ENCODE data around the gene KRTAP3-3. TPM values are rescaled to one million over a fixed set of nuclear protein-coding genes. Genes with fewer than 3 reads are reported as not detected.

The KRTAP3-3 gene
- total RNA-seq = not detected in 2 replicates

GRCh38 chr17:40993839-40994238, at the start of gene KRTAP3-3:
Gene KRTAP3-3, minus strand, starts transcription at chr17:40994164. Its CDS starts 67 bp downstream, at chr17:40994097.

GRCh38 chr17:41040783-41041571, 47.0 kb upstream of the KRTAP3-3 start, which contains the start of gene KRTAP1-1:
Gene KRTAP1-1, minus strand, starts transcription at chr17:41041450. Its CDS starts 53 bp downstream, at chr17:41041397.

GRCh38 chr17:41034346-41034935, 40.5 kb upstream of the KRTAP3-3 start, which contains the start of gene KRTAP1-3:
Gene KRTAP1-3, minus strand, starts transcription at chr17:41034874. Its CDS starts 53 bp downstream, at chr17:41034821.

GRCh38 chr17:41029633-41030245, 35.8 kb upstream of the KRTAP3-3 start, which contains the start of gene KRTAP1-4:
Gene KRTAP1-4, minus strand, starts transcription at chr17:41030195. Its CDS starts 117 bp downstream, at chr17:41030078.

GRCh38 chr17:41026715-41027471, 32.9 kb upstream of the KRTAP3-3 start, which contains the start of gene KRTAP1-5:
Gene KRTAP1-5, minus strand, starts transcription at chr17:41027208. Its CDS starts 53 bp downstream, at chr17:41027155.

GRCh38 chr17:41008811-41009210, 14.8 kb upstream of the KRTAP3-3 start, which contains the start of gene KRTAP3-1:
Gene KRTAP3-1, minus strand, starts transcription at chr17:41009128. Its CDS starts 54 bp downstream, at chr17:41009074.

GRCh38 chr17:40999563-40999962, 5.6 kb upstream of the KRTAP3-3 start, which contains the start of gene KRTAP3-2:
Gene KRTAP3-2, minus strand, starts transcription at chr17:40999906. Its CDS starts 53 bp downstream, at chr17:40999853.

GRCh38 chr17:40984226-40984625, 9.7 kb downstream of the KRTAP3-3 start, which contains the start of gene KRT40:
Gene KRT40, minus strand, starts transcription at chr17:40984326. Its CDS starts 53 bp downstream, at chr17:40984273.

GRCh38 chr17:40966848-40967247, 27.1 kb downstream of the KRTAP3-3 start, which contains the start of gene KRT39:
Gene KRT39, minus strand, starts transcription at chr17:40966948. Its CDS starts 92 bp downstream, at chr17:40966856.

Other genes with a start within 250 kb of the KRTAP3-3 start
- gene KRT25, start 238.8 kb downstream of the KRTAP3-3 start, total RNA-seq = not detected in 2 replicates
- gene KRT26, start 222.0 kb downstream of the KRTAP3-3 start, total RNA-seq = not detected in 2 replicates
- not detected in 2 replicates for gene KRT27, start 211.6 kb downstream of the KRTAP3-3 start, total RNA-seq
- not detected in 2 replicates for gene KRT28, start 194.2 kb downstream of the KRTAP3-3 start, total RNA-seq
- gene KRT10, start 171.6 kb downstream of the KRTAP3-3 start, total RNA-seq = 3.0 and 3.8 TPM in 2 replicates
- gene KRT12, start 126.9 kb downstream of the KRTAP3-3 start, total RNA-seq = not detected in 2 replicates
- gene KRT20, start 108.9 kb downstream of the KRTAP3-3 start, total RNA-seq = not detected in 2 replicates
- not detected in 2 replicates for gene KRT23, start 56.5 kb downstream of the KRTAP3-3 start, total RNA-seq
- gene KRT39, start 27.2 kb downstream of the KRTAP3-3 start, total RNA-seq = not detected in 2 replicates
- not detected in 2 replicates for gene KRT40, start 9.8 kb downstream of the KRTAP3-3 start, total RNA-seq
- not detected in 2 replicates for gene KRTAP3-2, start 5.7 kb upstream of the KRTAP3-3 start, total RNA-seq
- gene KRTAP3-1, start 15.0 kb upstream of the KRTAP3-3 start, total RNA-seq = not detected in 2 replicates
- not detected in 2 replicates for gene KRTAP1-5, start 33.0 kb upstream of the KRTAP3-3 start, total RNA-seq
- not detected in 2 replicates for gene KRTAP1-4, start 36.0 kb upstream of the KRTAP3-3 start, total RNA-seq
- gene KRTAP1-3, start 40.7 kb upstream of the KRTAP3-3 start, total RNA-seq = not detected in 2 replicates
- not detected in 2 replicates for gene KRTAP1-1, start 47.3 kb upstream of the KRTAP3-3 start, total RNA-seq
- not detected in 2 replicates for gene KRTAP2-1, start 53.2 kb upstream of the KRTAP3-3 start, total RNA-seq
- not detected in 2 replicates for gene KRTAP2-2, start 61.1 kb upstream of the KRTAP3-3 start, total RNA-seq
- gene KRTAP2-3, start 66.0 kb upstream of the KRTAP3-3 start, total RNA-seq = not detected in 2 replicates
- gene KRTAP2-4, start 71.7 kb upstream of the KRTAP3-3 start, total RNA-seq = not detected in 2 replicates
- not detected in 2 replicates for gene KRTAP4-7, start 90.0 kb upstream of the KRTAP3-3 start, total RNA-seq
- not detected in 2 replicates for gene KRTAP4-8, start 104.0 kb upstream of the KRTAP3-3 start, total RNA-seq
- gene KRTAP4-16, start 108.0 kb upstream of the KRTAP3-3 start, total RNA-seq = not detected in 2 replicates
- not detected in 2 replicates for gene KRTAP4-9, start 111.2 kb upstream of the KRTAP3-3 start, total RNA-seq
- gene KRTAP4-11, start 124.2 kb upstream of the KRTAP3-3 start, total RNA-seq = not detected in 2 replicates
- gene KRTAP4-12, start 130.0 kb upstream of the KRTAP3-3 start, total RNA-seq = not detected in 2 replicates
- gene KRTAP4-6, start 146.4 kb upstream of the KRTAP3-3 start, total RNA-seq = not detected in 2 replicates
- not detected in 2 replicates for gene KRTAP4-5, start 155.7 kb upstream of the KRTAP3-3 start, total RNA-seq
- gene KRTAP4-4, start 166.6 kb upstream of the KRTAP3-3 start, total RNA-seq = not detected in 2 replicates
- not detected in 2 replicates for gene KRTAP4-3, start 174.1 kb upstream of the KRTAP3-3 start, total RNA-seq
- not detected in 2 replicates for gene KRTAP4-2, start 184.1 kb upstream of the KRTAP3-3 start, total RNA-seq
- not detected in 2 replicates for gene KRTAP4-1, start 190.7 kb upstream of the KRTAP3-3 start, total RNA-seq
- not detected in 2 replicates for gene KRTAP9-1, start 195.7 kb upstream of the KRTAP3-3 start, total RNA-seq
- not detected in 2 replicates for gene KRTAP9-2, start 232.5 kb upstream of the KRTAP3-3 start, total RNA-seq
- not detected in 2 replicates for gene KRTAP9-3, start 238.3 kb upstream of the KRTAP3-3 start, total RNA-seq
- gene KRTAP9-8, start 243.8 kb upstream of the KRTAP3-3 start, total RNA-seq = not detected in 2 replicates

Data from aortic smooth muscle cell (primary cell).